LNCAP (cell line): Measurements from ENCODE around the gene METTL13.

Experiments used
- CTCF ChIP-seq: fragments of 450-650 bp; IDR thresholded peaks from 2 replicates; pipeline ENCODE4 v1.5.1; 2017; ENCODE audit warnings: mild to moderate bottlenecking

METTL13 gene

GRCh38 chr1:171841050-171841910 lies 59.8 kb downstream of the METTL13 start, which contains the start of gene DNM3:
TSS of gene DNM3 (plus strand) at chr1:171841498. CDS start at chr1:171841657, 159 bp downstream.
- TF ChIP-seq CTCF, result no peak

- TF ChIP-seq CTCF, result no peak
Measured at GRCh38 chr1:171841931-171842761, 60.7 kb downstream of the METTL13 start.

- no peak for TF ChIP-seq CTCF
Measured at GRCh38 chr1:171844381-171844780, 62.9 kb downstream of the METTL13 start.

GRCh38 chr1:171845998-171846397 lies 64.5 kb downstream of the METTL13 start:
- no peak for TF ChIP-seq CTCF
